Heart right ventricle (tissue), 16 donors: Measurements from ENCODE around the gene XRCC2. TPM values are rescaled to one million over a fixed set of nuclear protein-coding genes. Genes with fewer than 3 reads are reported as not detected.
A peak's percentile ranks its signal among the peaks of the same experiment; 100 is the strongest.

Source experiments
- ATAC-seq, 8 donors: fragments of 200-7000 bp; cut with Tn5 transposase; one replicate each; pipeline ENCODE4 v1.9.1; 2020; ENCODE audit warnings: mild to moderate bottlenecking in 8 of 8, moderate library complexity in 8 of 8, moderate number of reproducible peaks in 1 of 8
- DNase-seq, 2 donors: peaks; one replicate each; pipeline ENCODE4 v3.0.0-alpha.2; 2020
- H3K27ac ChIP-seq, 10 donors: fragments of 200-600 bp; sonication (generic) in 2 of 10; one replicate each; pipeline versions ENCODE4 v1.5.0 to v1.8.0; 2020 to 2022; ENCODE audit warnings: mild to moderate bottlenecking in 3 of 10
- H3K27me3 ChIP-seq, 7 donors: fragments of 200-600 bp; one replicate each; pipeline ENCODE4 v1.8.0; 2021 to 2022; ENCODE audit warnings: mild to moderate bottlenecking in 2 of 7
- H3K36me3 ChIP-seq, 9 donors: fragments of 200-600 bp; sonication (generic) in 1 of 9; one replicate each; pipeline versions ENCODE4 v1.5.0 to v1.8.0; 2020 to 2022; ENCODE audit warnings: mild to moderate bottlenecking in 2 of 9
- H3K4me1 ChIP-seq, 9 donors: fragments of 200-600 bp; sonication (generic) in 1 of 9; one replicate each; pipeline versions ENCODE4 v1.5.0 to v1.8.0; 2020 to 2022; ENCODE audit warnings: mild to moderate bottlenecking in 4 of 9
- H3K4me3 ChIP-seq, 10 donors: fragments of 200-600 bp; sonication (generic) in 2 of 10; one replicate each; pipeline versions ENCODE4 v1.5.0 to v1.8.0; 2020 to 2022; ENCODE audit warnings: mild to moderate bottlenecking in 7 of 10, moderate library complexity in 2 of 10
- H3K9me3 ChIP-seq, 11 donors: fragments of 200-600 bp in 10 of 11; sonication (generic) in 2 of 11; one replicate each; pipeline versions ENCODE4 v1.5.0 to v1.8.0; 2013 to 2022; ENCODE audit warnings: mild to moderate bottlenecking in 2 of 11, control low read depth in 1 of 11, moderate library complexity in 1 of 11
- CTCF ChIP-seq, 9 donors: fragments of 200-600 bp; sonication (generic) in 2 of 9; IDR thresholded peaks; one replicate each; pipeline versions ENCODE4 v1.5.0 to v1.8.0; 2021 to 2022; ENCODE audit warnings: antibody characterized with exemption in 9 of 9, mild to moderate bottlenecking in 5 of 9, moderate library complexity in 1 of 9
- WGBS, 2 donors: extraction: QIAGEN DNeasy Blood & Tissue Kit; methylation state at CpG; one replicate each; pipeline ENCODE4 v1.1.7; 2013; ENCODE audit warnings: inconsistent platforms in 1 of 2; 5-methylcytosine and 5-hydroxymethylcytosine counted together
- intact Hi-C, 10 donors: fragments of 100-400 bp; cut with DNase I; formaldehyde crosslinking; loops; one replicate each; pipeline versions ENCODE4 v1.11.1 to v1.14.2; 2022
- polyA plus RNA-seq, 2 donors: library from polyadenylated mRNA; stranded (reverse); fragments of 200-250 nt; gene quantifications; one replicate each; pipeline ENCODE4 v1.2.3, GENCODE V29; 2013
- total RNA-seq, 10 donors: library from RNA; stranded (reverse); fragmentation: NEBNext Ultra II Directional in 3 of 10; extraction: Animal tissue kit (Norgen Biotek cat#: 25700) in 3 of 10; gene quantifications; one replicate each; pipeline versions ENCODE4 v1.2.1 to v1.2.4, GENCODE V29; 2021 to 2023
- donor health status: Arrhythmogenic right ventricular cardiomyopathy.
- donor health status: ischemic (EF 13 %, LVEDD 7.1; RV severe dilation, severe dysfunction).
- donor health status: healthy with polysubstance abuse.
- donor health status: DM: no; HTN: yes; CAD: no.
- donor health status: DM: no; HTN: no; CAD: no.
- donor health status: ischemic (EF 25% LVEDD 6.9; RV normal size, moderate dysfunction).
- donor health status: ischemic (EF 25% LVEDD 5.7; RV mildly dilated, moderate dysfunction).
- donor health status: healthy.
- donor health status: DM: yes; HTN: yes; CAD: no.
- donor health status: Ischemic cardiomyopathy.
- donor health status: ischemic (EF 35%, LVEDD 5.7; RV mildly dilated, moderate dysfunction).
- donor health status: nonischemic (EF 11% LVEDD 7.7; RV severe dilation, severe dysfunction).
- donor health status: DM: yes; HTN: yes; CAD: no.
- donor health status: PGD.
- donor health status: ischemic (EF 29% LVEDD 5.4; RV normal size, mild dysfunction).
- donor health status: nonischemic (EF 23%, LVEDD 6.1; RV moderate dilation, normal function).

XRCC2 gene
- total and polyA plus RNA-seq, 12 donors: 0.06 to 0.71 (median 0.46) TPM

DNA sequence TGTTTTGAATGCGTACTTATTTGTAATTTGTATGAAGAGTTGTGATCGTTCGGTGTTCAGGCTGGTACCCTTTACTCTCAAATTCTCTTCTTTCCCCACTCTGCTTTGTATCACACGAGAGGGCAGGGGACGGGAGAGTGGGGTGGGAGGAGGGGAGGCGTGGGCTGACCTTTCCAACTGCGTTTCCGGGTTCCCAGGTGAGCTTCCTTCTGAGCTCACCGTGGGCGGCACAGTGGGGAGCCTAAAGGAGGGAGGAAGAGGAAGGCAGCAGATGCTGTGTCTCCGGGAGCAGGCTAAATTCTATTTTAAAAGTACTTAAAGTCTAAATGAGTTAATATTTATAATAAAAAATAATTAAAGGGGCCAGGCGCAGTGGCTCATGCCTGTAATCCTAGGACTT is 7.4 kb upstream of the XRCC2 start:
- Histone ChIP-seq H3K36me3 (no peaks in the 10 kb centered on the region), H3K9me3 (peaks cover 0 to 10% (median 0%) of the 10 kb centered on the region in 11 donors), H3K4me3 (no peak overlapping the region), H3K4me1 (no peaks in the 10 kb centered on the region), H3K27me3 (no peaks in the 10 kb centered on the region), H3K27ac (no peak overlapping the region)
- no peak for ATAC-seq
- WGBS, 2 donors: 60 to 61% methylated on average over 12 of the region's 12 CpGs
- no peak for TF ChIP-seq CTCF (IDR thresholded peaks at IDR 0.05)
- DNase-seq: no peak
- intact Hi-C loops: no loop called here

DNA sequence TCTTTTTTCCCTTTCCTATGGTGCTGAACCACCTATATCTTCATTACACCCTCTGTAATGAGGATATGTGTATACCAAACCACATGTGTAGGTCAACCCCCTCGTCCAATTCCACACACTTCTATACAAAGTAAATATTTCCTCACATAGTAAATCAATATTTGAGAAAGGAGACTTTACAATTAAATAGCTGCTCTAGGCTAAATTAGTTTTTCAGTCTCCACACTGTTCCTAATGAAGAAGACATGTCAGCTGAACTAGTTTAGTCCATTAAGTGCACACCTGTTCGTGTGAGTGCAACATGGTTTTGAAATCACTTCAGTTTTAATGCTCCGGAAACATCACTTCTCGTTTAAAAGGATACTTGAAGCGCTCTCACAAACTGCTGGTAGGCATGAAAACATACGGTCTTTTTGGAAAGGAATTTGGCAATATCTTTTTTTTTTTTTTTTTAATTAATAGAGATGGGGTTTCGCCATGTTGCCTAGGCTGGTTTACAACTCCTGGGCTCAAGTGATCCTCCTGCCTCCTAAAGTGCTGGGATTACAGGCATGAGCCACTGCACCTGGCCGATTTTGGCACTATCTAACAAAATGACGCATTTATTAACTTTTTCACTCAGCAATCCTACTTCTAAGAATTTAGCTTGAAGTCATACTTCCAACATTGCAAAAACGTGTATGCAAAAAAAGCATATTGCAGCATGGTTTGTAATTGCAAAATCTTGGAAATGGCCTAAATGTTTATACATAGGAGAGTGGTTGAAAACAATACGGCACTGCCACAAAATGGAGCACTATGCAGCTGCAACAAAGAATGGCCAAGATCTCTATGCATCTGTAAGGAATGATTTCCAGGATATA is 2.1 kb upstream of the XRCC2 start:
- Histone ChIP-seq H3K4me1 (peaks cover 3 to 15% (median 11%) of the 10 kb centered on the region in 9 donors), H3K4me3 (no peak overlapping the region), H3K36me3 (no peaks in the 10 kb centered on the region), H3K27ac (no peak overlapping the region), H3K9me3 (peaks cover 0 to 10% (median 0%) of the 10 kb centered on the region in 11 donors), H3K27me3 (no peaks in the 10 kb centered on the region)
- TF ChIP-seq CTCF (IDR thresholded peaks at IDR 0.05): no peak
- ATAC-seq: no peak
- intact Hi-C loops: loop anchor here in 6 of 10 donors (2.0 to 10.0 kb wide), 3 partner anchors 74 to 213 kb away; no protein-coding TSS in a partner anchor
- no peak for DNase-seq
- 86 to 89% methylated on average over 11 of the region's 11 CpGs for WGBS, 2 donors

- H3K4me3 ChIP-seq: peak overlapping the region; percentile 47 to 83 (median 68)
- intact Hi-C loops: loop anchor here in 5 of 10 donors (5.0 to 10.0 kb wide), 2 partner anchors 77 to 210 kb away; no protein-coding TSS in a partner anchor
- no peak for ATAC-seq
- H3K4me1 ChIP-seq: peaks cover 3 to 15% (median 11%) of the 10 kb centered on the region in 9 donors
- 6% methylated on average over 16 of the region's 16 CpGs for WGBS, 2 donors
- peaks cover 0 to 2% (median 0%) of the 10 kb centered on the region in 11 donors for H3K9me3 ChIP-seq
- H3K36me3 ChIP-seq: no peaks in the 10 kb centered on the region
- peak overlapping the region in 1 of 10 donors; percentile 86 for H3K27ac ChIP-seq
- H3K27me3 ChIP-seq: no peaks in the 10 kb centered on the region
- no peak for TF ChIP-seq CTCF (IDR thresholded peaks at IDR 0.05)
- no peak for DNase-seq
Measured at GRCh38 chr7:152674860-152675758, 832 bp downstream of the XRCC2 start.

- no peak overlapping the region for H3K4me3 ChIP-seq
- ATAC-seq (no peak), DNase-seq (no peak)
- H3K27me3 ChIP-seq: no peaks in the 10 kb centered on the region
- H3K9me3 ChIP-seq: no peaks in the 10 kb centered on the region
- TF ChIP-seq CTCF (IDR thresholded peaks at IDR 0.05): no peak
- no peak overlapping the region for H3K27ac ChIP-seq
- 98 to 99% methylated on average over 2 of the region's 2 CpGs for WGBS, 2 donors
- H3K36me3 ChIP-seq: no peaks in the 10 kb centered on the region
- intact Hi-C loops: loop anchor here in 4 of 10 donors (10.0 kb wide), 1 partner anchor 209 kb away; no protein-coding TSS in a partner anchor
- H3K4me1 ChIP-seq: peaks cover 3 to 15% (median 11%) of the 10 kb centered on the region in 9 donors
Measured at GRCh38 chr7:152673897-152674296, 2.0 kb downstream of the XRCC2 start.
